ENCODE results near the gene CHD9.
A peak's percentile ranks its signal among the peaks of the same experiment; 100 is the strongest.
"Not testable (repeated sequence)": the region's sequence is repeated elsewhere in the genome, so short reads cannot be mapped to it uniquely, and the experiment has no call there.

The CHD9 gene, protein sequence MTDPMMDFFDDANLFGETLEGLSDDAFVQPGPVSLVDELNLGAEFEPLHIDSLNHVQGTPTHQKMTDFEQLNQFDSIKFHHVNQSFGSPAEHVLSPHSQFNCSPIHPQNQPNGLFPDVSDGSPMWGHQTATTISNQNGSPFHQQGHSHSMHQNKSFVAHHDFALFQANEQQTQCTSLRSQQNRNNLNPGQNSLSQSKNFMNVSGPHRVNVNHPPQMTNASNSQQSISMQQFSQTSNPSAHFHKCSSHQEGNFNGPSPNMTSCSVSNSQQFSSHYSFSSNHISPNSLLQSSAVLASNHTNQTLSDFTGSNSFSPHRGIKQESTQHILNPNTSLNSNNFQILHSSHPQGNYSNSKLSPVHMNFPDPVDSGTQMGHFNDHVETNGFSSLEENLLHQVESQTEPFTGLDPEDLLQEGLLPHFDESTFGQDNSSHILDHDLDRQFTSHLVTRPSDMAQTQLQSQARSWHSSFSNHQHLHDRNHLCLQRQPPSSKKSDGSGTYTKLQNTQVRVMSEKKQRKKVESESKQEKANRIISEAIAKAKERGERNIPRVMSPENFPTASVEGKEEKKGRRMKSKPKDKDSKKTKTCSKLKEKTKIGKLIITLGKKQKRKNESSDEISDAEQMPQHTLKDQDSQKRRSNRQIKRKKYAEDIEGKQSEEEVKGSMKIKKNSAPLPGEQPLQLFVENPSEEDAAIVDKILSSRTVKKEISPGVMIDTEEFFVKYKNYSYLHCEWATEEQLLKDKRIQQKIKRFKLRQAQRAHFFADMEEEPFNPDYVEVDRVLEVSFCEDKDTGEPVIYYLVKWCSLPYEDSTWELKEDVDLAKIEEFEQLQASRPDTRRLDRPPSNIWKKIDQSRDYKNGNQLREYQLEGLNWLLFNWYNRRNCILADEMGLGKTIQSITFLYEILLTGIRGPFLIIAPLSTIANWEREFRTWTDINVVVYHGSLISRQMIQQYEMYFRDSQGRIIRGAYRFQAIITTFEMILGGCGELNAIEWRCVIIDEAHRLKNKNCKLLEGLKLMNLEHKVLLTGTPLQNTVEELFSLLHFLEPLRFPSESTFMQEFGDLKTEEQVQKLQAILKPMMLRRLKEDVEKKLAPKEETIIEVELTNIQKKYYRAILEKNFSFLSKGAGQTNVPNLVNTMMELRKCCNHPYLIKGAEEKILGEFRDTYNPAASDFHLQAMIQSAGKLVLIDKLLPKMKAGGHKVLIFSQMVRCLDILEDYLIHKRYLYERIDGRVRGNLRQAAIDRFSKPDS (N-terminal part only)

DNA sequence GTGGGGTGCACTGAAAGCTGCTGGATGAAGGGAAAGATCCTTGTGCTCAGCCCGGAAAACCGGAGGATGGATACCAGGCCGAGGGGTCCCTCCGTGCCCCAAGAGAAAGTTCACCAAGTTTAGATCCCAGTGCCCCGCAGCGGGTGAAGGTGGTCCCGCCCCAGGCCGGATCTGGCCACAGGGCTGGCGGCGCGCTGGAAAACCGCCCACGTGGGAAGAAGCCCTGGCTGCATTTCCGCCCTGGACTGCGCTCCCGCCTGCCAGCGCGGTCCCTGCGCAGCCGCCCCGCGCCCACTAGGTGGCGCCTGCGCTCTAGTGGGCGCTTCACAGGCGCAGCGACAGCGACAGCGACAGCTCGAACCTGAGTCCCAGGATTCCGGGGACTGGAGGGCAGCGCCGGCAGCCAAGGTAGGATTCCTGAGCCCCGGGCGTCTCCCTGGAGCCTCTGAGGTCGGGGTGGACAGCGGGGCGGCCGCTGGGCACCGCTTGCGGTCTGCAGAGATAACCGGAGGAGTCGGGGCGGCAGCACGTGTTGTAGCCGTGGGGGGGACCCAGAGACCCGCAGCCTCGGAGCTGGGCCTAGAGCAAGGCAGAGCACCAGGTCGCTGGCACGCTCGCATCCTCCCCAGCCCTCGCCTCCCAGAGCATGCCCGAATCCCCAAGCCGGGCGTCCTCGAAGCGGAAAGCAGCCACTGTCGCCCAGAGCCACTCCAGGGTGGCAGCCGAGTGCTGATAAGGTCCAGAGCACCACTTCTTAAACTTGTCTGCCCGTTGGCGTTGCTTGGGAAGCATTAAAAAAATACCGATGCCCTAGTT lies at the start of gene CHD9:
Gene CHD9, plus strand, starts transcription at position 322 of the 816 bp plus-strand sequence. CDS start 101,099 bp downstream, outside the sequence.
- peak; percentile 93 for DNase-seq

DNA sequence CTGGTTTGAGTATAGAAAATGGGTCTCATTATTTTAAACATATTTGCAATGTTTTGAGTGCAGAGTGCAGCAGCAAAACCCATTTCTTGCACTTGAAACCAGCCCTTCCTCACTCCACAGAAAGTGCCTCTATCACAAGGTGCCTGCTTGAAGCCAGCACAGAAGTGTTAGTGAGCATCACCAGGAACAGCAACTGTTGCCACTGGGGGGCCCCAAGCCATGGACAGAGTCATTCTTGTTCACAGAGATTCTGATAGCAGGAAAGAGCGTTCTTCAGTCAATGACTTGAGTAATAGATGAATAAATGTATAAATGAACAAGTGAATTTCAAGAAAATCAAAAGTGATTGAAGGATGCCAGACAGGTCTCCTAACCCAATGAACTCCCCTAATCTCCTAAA lies 47.7 kb upstream of the CHD9 start:
- DNase-seq = no peak

DNA sequence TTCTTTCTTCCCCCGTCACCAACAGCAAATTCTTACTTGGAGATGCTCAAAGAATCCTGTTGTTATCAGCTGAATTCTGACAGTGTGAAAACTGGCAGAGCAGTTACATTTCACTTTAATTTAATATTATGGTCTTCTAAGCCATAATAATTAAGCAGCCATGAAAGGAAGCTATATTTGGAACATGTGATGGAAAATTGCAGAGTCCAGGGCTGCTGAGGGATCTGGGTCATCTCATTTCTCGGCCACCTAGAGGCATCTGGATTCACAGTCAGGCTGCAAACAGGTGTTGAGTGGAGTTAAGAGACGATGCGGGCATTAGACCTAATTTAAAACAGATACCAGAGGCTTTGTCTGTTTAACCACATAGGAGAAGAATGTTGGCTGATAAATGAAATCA lies 40.5 kb upstream of the CHD9 start:
- no peak for DNase-seq

DNA sequence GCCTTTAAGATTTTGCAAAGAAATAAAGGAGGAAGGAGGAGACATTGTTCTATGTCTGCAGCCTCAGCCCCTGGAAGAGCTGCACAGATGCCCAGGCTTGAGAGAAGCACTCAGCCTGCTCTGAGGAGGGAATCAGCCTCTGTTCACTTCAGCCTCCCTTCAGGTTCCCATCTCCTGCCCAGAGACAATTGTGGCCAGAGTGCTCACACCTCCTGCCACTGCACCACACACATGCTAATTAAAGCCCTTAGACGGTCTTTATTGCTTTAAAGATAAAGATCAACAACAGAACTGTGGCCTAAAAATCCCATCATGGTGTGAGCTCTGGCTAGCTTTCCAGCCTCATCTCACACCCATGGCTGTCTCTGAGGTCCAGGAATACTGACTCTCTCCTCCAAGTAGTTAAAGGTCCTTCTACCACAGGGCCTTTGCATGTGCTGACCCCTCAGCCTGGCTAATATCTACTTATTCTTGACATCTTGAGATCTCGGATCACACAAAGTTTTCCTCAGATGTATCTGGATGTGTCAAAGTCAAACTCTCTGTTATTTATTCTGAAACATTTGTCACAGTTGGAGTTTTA lies 35.9 kb upstream of the CHD9 start:
- DNase-seq = no peak

DNA sequence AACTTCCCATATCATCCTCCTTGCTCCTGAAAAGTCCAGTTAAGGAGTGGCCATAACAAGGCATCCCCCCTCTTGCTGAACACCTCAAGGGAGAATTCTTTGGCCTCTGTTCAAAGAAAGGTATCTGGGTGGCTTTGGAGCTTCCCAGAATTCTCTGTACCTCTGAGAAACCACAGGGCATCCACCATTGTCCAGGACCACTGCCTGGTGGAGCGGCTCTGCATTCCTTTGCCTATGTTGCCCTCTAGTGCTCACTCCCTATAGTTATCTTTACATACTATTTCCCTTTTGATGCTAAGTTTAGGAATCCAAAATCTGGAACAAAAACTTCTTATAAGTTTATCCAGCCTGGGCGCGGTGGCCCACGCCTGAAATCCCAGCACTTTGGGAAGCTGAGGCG lies 32.4 kb upstream of the CHD9 start:
- DNase-seq = peak; percentile 82

DNA sequence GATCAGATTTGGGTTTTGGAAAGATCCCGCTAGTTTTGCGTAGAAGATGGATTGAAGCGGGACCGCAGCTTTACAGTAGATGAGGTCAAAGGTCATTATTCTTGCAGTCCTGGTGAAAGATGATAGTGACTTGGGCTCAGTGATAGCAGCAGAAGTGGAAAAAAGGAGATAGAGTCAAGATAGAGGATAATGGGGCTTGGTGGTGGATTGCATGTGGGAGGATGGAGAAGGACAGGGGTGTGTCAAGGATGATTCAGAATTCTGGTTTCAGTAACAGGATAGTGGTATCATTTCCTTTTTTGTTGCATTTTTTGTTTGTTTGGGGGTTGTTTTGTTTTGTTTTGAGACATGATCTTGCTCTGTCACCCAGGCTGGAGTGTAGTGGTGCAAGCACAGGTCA lies 30.7 kb upstream of the CHD9 start:
- no peak for DNase-seq

DNA sequence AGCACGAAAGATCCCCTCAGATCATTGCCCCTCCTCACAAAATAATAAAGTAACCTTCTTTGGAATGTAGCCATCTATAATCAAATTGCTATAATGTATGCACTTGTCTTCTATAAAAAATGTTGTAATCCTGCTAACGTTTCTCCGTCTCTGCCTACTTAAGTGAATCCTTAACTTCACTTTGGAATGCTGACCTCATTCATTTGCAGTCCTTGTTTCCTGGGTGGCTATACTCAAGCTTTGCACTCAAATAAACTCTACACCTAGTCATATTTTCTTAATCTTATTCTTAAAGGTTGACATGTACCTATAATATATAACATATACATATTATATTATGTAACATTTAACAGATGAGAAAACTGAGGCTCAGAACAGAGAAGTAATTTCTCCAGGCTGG lies 24.8 kb upstream of the CHD9 start:
- DNase-seq = no peak

DNA sequence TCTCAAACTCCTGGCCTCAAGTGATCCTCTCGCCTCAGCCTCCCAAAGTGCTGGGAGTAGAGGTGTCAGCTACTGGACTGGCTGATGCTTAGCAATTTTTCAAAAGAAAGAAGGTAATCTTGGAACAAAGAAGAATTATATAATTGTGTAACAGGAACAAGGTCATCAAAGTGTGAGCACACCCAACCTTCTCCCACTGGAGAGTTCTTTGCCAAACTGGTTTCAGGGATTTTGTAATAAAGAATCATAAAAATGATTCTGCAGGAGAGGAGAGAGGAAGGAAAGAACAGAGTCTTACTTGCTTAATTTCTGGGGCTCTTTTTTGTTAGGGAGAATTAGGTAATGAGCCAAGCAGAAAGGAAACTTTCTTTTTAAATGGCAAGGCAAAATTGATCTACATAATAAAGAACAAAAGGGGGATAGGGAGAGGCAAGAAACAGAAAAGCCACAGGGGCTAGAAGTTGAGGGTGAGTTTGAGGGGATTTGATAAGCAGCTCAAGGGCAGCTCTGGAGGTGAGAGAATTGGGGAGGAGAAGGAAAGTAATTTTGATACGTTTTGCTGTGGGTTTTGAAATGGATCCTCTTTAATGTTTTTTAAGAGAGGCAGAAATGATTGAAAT lies 23.4 kb upstream of the CHD9 start:
- DNase-seq = no peak

DNA sequence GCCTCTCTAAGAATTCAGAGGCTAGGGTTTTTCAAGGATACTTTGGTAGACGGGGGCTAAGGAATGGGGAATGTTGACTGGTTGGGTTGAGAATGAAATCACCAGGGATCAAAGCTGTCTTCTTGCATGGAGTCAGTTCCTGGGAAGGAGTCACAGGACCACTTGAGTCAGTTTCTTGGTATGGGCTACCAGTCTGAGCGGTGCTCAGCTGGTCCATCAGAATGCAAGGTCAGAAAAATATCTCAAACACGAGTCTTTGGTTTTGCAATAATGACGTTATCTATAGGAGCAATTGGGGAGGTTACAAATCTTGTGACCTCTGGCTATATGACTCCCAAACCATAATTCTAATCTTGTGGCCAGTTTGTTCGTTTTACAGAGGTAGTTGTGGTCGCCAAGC lies 20.5 kb upstream of the CHD9 start:
- DNase-seq = no peak

DNA sequence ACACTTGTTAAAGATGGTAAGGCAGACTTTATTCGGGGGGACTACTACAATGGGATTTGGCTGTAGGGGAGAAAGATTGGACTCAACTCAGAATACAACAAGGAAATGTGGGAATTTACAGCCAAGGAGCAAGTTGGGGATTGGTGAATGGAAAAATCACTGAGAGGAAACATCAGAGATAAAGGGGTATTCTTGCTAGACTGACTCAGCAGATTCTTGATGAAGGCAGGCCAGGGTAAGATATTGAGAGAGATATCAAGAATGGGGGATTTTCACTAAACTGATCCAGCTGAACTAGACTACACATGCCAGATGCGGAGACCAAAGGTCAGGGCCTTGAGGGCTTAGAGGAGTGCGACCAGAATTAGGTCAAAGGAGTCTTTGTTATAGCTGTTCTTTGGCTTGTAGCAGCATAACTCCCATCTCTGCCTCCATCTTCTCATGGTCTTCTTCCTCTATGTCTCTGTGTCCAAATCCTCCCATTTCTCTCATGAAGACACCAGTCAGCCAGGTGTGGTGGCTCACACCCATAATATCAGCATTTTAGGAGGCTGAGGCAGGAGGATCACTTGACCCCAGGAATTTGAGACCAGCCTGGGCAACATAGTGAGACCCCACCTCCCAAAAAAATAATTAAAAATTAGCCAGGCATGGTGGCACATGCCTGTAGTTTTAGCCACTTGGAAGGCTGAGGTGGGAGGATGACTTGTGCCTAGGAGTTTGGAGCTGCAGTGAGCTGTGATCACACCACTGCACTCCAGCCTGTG lies 19.4 kb upstream of the CHD9 start:
- no peak for DNase-seq

DNA sequence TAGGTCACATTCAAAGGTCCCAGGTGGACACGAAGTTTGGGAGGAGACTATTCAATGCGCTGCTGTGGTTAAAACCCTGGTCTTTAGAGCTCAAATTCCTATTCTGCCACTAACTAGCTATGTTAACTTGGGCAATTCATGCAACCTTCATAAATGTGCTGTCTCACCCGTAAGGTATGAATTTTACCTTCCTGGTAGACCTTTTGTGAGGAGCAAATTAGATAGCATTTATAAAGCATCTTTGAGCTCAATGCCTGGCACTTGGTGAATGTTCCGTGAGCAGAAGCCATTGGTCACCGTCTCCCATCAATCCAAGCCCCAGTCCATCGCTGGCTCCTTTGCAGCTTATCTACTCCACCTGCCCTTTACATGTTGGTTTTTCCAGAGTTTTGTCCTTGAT lies 18.7 kb upstream of the CHD9 start:
- no peak for DNase-seq

DNA sequence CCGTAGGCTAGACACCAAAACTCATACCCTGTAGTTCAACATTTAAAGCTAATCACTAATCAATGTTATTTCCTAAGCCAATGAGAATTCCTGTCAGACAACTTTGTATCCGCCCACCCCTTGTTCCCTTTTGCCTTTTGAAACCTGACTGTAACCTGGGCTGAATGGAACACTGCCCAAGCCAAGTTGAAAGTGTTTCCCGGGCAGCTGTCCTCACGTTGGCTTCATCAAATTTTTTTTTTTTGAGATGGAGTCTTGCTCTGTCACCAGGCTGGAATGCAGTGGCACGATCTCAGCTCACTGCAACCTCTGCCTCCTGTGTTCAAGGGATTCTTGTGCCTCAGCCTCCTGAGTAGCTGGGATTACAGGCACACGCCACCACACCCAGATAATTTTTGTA lies 18.1 kb upstream of the CHD9 start:
- DNase-seq = not testable (repeated sequence)

DNA sequence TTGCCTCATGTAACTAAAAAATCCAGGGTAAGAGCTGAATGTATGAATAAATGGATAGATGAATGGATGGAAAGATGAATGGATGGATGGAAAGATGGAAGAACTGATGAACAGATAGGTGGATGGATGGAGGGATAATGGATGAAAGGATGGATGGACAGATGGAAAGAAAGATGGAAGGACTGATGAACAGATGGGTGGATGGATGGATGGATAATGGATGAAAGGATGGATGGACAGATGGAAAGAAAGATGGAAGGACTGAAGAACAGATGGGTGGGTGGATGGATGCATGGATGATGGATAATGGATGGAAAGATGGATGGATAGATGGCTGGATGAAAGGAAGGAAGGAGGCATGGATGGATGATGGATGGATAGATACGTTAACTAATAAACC lies 14.0 kb upstream of the CHD9 start:
- DNase-seq = no peak

DNA sequence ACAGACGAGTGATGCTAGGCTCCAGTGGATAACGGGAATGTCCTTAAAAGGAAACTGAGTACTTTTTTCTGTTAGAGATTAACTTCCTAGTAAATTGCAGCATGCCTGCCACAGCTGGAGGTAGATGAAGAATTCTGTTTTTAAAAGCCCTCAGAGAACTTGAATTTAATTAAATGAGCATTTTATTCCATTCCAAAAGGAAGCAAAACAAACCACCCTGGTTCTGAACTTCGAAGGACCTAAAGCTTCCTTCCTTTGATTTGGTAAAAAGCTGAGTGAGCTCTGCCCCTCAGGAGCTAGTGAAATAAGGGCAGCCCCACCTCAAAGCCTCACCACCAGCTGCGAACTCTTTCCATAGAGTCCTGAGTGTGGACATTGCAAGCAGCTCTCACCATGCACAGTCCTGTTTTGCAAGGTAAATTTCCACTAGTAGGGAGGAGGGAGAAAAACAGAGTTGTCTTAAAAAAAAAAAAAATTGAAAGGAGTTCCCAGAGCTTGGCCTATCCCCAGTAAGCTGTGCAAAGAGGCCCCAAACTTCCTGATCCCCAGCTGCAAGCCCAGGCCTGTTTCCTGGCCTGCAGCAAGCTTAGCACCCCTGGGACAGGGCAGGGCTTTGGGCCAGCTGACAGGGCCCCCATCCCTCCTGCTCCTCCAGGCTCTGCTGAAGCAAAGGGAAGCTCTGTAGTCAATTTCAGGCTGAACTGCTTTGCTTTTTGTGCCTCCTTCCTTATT lies 13.3 kb upstream of the CHD9 start:
- no peak for DNase-seq

DNA sequence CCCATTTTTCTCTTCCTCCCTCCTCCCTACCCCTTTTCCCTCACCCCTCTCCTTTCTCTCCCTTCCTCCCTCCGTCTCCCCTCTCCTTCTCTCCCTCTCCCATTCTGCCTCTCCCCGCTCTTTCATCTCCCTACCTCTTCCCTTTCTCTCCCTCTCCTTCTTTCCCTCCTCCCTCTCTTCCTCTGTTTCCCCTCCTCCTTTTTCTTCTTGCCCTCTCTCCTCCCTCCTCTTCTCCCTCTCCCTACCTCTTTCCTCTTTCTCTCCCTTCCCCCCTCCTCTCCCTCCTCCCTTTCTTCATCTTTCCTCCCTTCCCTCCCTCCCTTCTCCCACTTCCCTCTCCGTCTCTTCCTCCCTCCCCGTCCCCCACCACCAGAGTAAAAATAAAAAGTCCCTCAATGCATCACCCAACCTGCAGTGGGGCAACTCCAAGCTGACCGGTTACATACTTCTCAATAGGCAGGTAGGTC lies 12.5 kb upstream of the CHD9 start:
- no peak for DNase-seq

DNA sequence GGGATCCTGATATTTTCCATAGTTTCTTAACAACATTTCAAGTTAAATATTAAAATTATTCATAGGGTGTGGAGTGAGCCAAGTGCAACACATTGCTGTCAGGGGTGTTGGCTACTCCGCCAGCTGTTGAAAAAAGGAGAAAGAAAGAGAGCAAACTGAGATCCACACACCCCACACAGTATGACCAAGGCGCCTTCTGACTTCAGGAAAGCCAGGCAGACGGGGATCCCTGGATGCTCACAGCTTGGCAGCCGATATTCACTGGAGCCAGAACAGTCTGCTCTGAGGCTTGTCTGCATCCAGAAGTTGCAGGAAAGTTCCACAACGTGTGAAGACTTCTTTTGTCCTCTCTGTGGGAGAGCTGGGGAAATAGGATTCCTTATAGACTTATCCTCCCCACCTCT lies 11.4 kb upstream of the CHD9 start:
- no peak for DNase-seq

DNA sequence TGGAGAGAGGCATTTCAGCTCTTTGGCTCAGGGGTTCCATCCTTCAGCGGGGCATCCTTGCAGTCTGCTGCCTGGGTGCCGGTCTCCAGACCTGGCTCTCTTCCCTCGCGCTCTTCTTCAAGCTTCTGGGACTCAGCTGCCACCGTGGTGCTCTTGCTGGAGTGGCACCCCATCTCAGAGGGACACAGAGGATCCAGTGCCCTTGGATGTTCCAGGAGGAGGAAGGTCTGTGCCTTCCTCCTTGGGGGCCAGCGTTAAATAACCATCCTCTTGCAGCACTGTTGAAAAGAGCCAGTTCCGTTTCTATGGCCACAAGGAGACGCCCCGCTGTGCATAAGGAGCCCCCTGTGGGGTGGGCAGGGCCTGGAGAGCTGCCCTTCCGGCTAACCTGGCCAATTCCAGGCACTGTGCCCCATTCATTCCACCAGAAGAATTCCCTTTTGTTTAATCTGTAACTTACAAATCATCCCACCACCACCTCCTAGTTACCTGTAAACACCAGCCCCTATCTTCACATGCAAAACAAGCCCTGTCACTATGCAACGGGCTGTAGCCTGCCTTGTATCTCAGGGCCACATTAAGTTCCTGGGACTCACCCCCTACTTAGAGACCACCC lies 10.7 kb upstream of the CHD9 start:
- no peak for DNase-seq

DNA sequence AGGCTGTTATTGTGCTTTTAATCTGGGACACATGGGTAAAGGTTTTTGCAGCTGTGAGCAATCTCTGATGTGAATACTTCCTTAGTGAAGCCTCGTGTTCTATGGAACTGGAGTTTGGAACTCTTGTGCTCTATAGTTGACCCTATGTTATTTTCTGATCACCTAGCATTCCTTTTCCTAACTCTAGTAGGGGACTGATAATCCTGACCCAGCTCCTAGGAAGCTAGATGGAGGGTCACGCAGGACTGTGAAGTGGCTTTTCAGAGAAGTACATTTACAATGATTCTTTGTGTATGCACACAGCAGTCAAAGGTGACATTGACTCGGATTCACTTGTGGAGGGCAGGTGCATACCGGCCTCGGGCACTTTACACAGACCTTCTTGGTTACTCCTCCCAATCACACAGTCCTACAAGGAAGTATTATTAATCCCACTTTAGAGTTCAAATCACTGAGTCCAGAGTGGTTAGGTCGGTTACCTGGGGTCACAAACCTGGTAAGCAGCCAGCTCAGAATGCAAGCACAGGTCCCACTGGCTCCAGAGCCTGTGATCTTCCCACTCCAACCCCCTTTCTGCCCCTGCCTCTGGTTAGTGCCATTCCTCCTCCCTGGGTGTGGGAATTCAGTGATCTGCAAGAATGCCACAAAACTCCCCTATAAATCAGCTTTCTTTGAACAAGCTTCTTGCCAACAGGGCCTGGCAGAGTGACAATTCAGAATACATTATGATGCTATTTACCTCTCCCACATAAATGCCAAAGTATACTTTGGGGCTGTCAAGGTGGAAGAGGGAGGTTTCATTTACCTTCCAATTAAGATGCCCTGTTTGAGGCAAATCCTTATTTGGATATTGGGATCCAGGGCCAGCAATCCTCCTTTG lies 9.2 kb upstream of the CHD9 start:
- DNase-seq = no peak

All from NCI-H82 (cell line).